ENCODE measurements around the gene TMEM151B. TPM values are rescaled to one million over a fixed set of nuclear protein-coding genes. Genes with fewer than 3 reads are reported as not detected.

The TMEM151B gene
- total and polyA plus RNA-seq, 2 of the 13 experiments (the other 11 are each of a cell fraction or from before 2014, with no cell fraction given) = not detected

- TF ChIP-seq BCL3 (CRISPR knock-in tag; IDR thresholded peaks at IDR 0.05) = 0 out of 2 replicates have a peak, but pooled peaks have one; percentile 18
- TF ChIP-seq TIGD3 (CRISPR knock-in tag; IDR thresholded peaks at IDR 0.05; ENCODE audit: borderline replicate concordance) = no peak
- TF ChIP-seq PLRG1 (conservative IDR thresholded peaks at IDR 0.05) = no peak
- TF ChIP-seq GABPA (IDR thresholded peaks at IDR 0.05; ENCODE audit: low read depth, low read length) = no peak
- TF ChIP-seq GABPA (CRISPR knock-in tag; IDR thresholded peaks at IDR 0.05; ENCODE audit: low read depth) = no peak
- peak; percentile 92 for TF ChIP-seq AKAP8 (CRISPR knock-in tag; IDR thresholded peaks at IDR 0.05)
- TF ChIP-seq PATZ1 (CRISPR knock-in tag; IDR thresholded peaks at IDR 0.05) = peak; percentile 87
- no peak for TF ChIP-seq TP53 (CRISPR knock-in tag; conservative IDR thresholded peaks at IDR 0.05)
- peak; percentile 66 for TF ChIP-seq THAP11 (CRISPR knock-in tag; IDR thresholded peaks at IDR 0.05)
- no peak for TF ChIP-seq RFX1 (IDR thresholded peaks at IDR 0.05)
- TF ChIP-seq ZNF18 (CRISPR knock-in tag; IDR thresholded peaks at IDR 0.05; ENCODE audit: insufficient replicate concordance) = no peak
- TF ChIP-seq ZNF282 (IDR thresholded peaks at IDR 0.05; ENCODE audit: partially characterized antibody) = no peak
- TF ChIP-seq STAT6 (CRISPR knock-in tag; IDR thresholded peaks at IDR 0.05; ENCODE audit: borderline replicate concordance) = 0 out of 2 replicates have a peak, but pooled peaks have one; percentile 46
- TF ChIP-seq RAD21 (CRISPR knock-in tag; IDR thresholded peaks at IDR 0.05) = peak; percentile 85
- peak; percentile 16; the same call in 1 of the 2 replicates for TF ChIP-seq NR2F2 (IDR thresholded peaks at IDR 0.05; ENCODE audit: borderline replicate concordance, low read depth)
- TF ChIP-seq SOX13 (IDR thresholded peaks at IDR 0.05) = no peak
- TF ChIP-seq SOX13 (CRISPR knock-in tag; conservative IDR thresholded peaks at IDR 0.05 in 1 of 2, IDR thresholded peaks at IDR 0.05 in 1 of 2) = no peak
- no peak for TF ChIP-seq ZNF652 (CRISPR knock-in tag; IDR thresholded peaks at IDR 0.05; ENCODE audit: borderline replicate concordance, low read depth)
- no peak; the same call in 1 of the 2 replicates for TF ChIP-seq HOXA5 (CRISPR knock-in tag; IDR thresholded peaks at IDR 0.05)
- no peak for TF ChIP-seq ZNF878 (CRISPR knock-in tag; IDR thresholded peaks at IDR 0.05)
Observed at GRCh38 chr6:44237813-44238433, 32.3 kb upstream of the TMEM151B start (continued).

Data from HepG2 (cell line).